Small intestine (tissue), 4 donors: Measurements from ENCODE around the gene HDDC2. TPM values are rescaled to one million over a fixed set of nuclear protein-coding genes. Genes with fewer than 3 reads are reported as not detected.

Experiments used
- polyA plus RNA-seq, 4 donors: library from polyadenylated mRNA; stranded (reverse) in 3 of 4; unstranded in 1 of 4; fragments of 200-250 nt in 3 of 4; fragments of 120-200 nt in 1 of 4; gene quantifications; one replicate each; pipeline versions ENCODE4 v1.2.1 to v1.2.3, GENCODE V29; 2013
- donor health status: healthy with polysubstance abuse.
- donor health status: Bipolar disorder and iron deficiency.
- donor health status: healthy.

HDDC2 gene
- polyA plus RNA-seq, 4 donors, result 45.2 to 88.6 (median 68.8) TPM

Other genes with a start within 250 kb of the HDDC2 start
- 100 to 1,000 TPM in 1 of 4 donors, 10 to 100 TPM in 3; 10.8 to 179 (median 30.7) TPM for gene TPD52L1, start 148.2 kb downstream of the HDDC2 start, polyA plus RNA-seq